ENCODE results near the gene NKD2.

DNA sequence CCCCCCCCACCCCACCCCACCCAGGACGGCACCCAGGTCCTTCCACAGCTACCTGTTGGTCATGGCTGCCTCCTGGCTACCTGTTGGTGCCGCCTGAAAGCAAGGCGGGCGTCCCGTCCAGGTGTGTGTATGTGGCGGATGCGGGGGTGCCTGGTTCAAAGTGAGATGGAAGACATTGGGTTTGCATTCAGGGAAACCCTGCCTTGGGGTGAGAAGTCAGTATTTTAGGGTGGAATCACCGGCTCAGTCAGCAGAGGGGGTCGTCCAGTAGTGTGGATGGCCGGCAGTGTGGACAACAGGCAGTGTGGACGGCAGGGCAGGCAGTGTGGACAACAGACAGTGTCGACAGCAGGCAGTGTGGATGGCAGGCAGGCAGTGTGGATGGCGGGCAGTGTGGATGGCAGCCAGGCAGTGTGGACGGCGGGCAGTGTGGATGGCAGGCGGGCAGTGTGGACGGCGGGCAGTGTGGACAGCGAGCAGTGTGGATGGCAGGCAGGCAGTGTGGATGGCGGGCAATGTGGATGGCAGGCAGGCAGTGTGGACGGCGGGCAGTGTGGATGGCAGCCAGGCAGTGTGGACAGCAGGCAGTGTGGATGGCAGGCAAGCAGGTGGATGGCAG lies 28.0 kb downstream of the NKD2 start:
- TF ChIP-seq, protein P1, sequence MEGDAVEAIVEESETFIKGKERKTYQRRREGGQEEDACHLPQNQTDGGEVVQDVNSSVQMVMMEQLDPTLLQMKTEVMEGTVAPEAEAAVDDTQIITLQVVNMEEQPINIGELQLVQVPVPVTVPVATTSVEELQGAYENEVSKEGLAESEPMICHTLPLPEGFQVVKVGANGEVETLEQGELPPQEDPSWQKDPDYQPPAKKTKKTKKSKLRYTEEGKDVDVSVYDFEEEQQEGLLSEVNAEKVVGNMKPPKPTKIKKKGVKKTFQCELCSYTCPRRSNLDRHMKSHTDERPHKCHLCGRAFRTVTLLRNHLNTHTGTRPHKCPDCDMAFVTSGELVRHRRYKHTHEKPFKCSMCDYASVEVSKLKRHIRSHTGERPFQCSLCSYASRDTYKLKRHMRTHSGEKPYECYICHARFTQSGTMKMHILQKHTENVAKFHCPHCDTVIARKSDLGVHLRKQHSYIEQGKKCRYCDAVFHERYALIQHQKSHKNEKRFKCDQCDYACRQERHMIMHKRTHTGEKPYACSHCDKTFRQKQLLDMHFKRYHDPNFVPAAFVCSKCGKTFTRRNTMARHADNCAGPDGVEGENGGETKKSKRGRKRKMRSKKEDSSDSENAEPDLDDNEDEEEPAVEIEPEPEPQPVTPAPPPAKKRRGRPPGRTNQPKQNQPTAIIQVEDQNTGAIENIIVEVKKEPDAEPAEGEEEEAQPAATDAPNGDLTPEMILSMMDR (IDR thresholded peaks at IDR 0.05), result no peak
- no peak for TF ChIP-seq ZFX (IDR thresholded peaks at IDR 0.05; ENCODE audit: borderline replicate concordance)
